Activated naive CD4-positive, alpha-beta T cell treated with anti-CD3 and anti-CD28 coated beads for 36 hours (primary cell): ENCODE results near the gene SEC14L1. TPM values are rescaled to one million over a fixed set of nuclear protein-coding genes. Genes with fewer than 3 reads are reported as not detected.

ENCODE experiments used
- CTCF ChIA-PET: fragments of 350-600 bp; sonication (Branson Sonifier 250); formaldehyde crosslinking; loops from one replicate; lab custom pipeline; 2021; ENCODE audit warnings: antibody characterized with exemption; lab: Charles Lee
- DNase-seq: peaks from one replicate; pipeline ENCODE4 v3.0.0-alpha.2; 2020
- H3K27ac Mint-ChIP-seq: one replicate; pipeline ENCODE4 v1.8.0; 2021; ENCODE audit warnings: mild to moderate bottlenecking, mixed read lengths
- H3K27me3 Mint-ChIP-seq: one replicate; pipeline ENCODE4 v1.8.0; 2021; ENCODE audit warnings: low read depth, mixed read lengths
- H3K36me3 Mint-ChIP-seq: one replicate; pipeline ENCODE4 v1.8.0; 2021; ENCODE audit warnings: low read depth, mixed read lengths
- H3K4me1 Mint-ChIP-seq: one replicate; pipeline ENCODE4 v1.8.0; 2021; ENCODE audit warnings: low read depth, mixed read lengths
- H3K4me3 Mint-ChIP-seq: one replicate; pipeline ENCODE4 v1.8.0; 2021; ENCODE audit warnings: mild to moderate bottlenecking, moderate library complexity, mixed read lengths
- H3K9me3 Mint-ChIP-seq: one replicate; pipeline ENCODE4 v1.8.0; 2021; ENCODE audit warnings: mixed read lengths
- intact Hi-C: fragments of 100-400 bp; cut with micrococcal nuclease; formaldehyde crosslinking; loops from one replicate; pipeline ENCODE4 v1.15.1; 2023
- total RNA-seq, 2 experiments: library from RNA; stranded (reverse); gene quantifications; one replicate each; pipeline ENCODE4 v1.2.3, GENCODE V29; 2021

Gene SEC14L1
- total RNA-seq, 2 experiments from 2014 or later, result 39.6 to 42.5 TPM

GRCh38 chr17:77119668-77120301 lies 21.0 kb upstream of the SEC14L1 start:
- no peaks in the 10 kb centered on the region for H3K9me3 Mint-ChIP-seq
- intact Hi-C loops, result no loop called here
- H3K27me3 Mint-ChIP-seq, result no peaks in the 10 kb centered on the region
- CTCF ChIA-PET, result interaction anchor here (0.6 kb wide), 1 partner anchor 29 kb away, joined by 3 read pairs; no protein-coding TSS in a partner anchor
- H3K4me3 Mint-ChIP-seq, result no peak overlapping the region
- peaks cover 11% of the 10 kb centered on the region for H3K4me1 Mint-ChIP-seq
- no peaks in the 10 kb centered on the region for H3K36me3 Mint-ChIP-seq
- H3K27ac Mint-ChIP-seq, result no peak overlapping the region
- DNase-seq, result no peak

GRCh38 chr17:77120868-77121267 lies 19.9 kb upstream of the SEC14L1 start:
- Mint-ChIP-seq H3K27ac (no peak overlapping the region), H3K36me3 (no peaks in the 10 kb centered on the region), H3K4me3 (no peak overlapping the region), H3K4me1 (peaks cover 11% of the 10 kb centered on the region), H3K27me3 (no peaks in the 10 kb centered on the region), H3K9me3 (no peaks in the 10 kb centered on the region)
- intact Hi-C loops, result no loop called here
- CTCF ChIA-PET, result no interaction called here
- no peak for DNase-seq

GRCh38 chr17:77124192-77124889 lies 16.4 kb upstream of the SEC14L1 start:
- Mint-ChIP-seq H3K9me3 (no peaks in the 10 kb centered on the region), H3K4me3 (no peak overlapping the region), H3K4me1 (peaks cover 27% of the 10 kb centered on the region), H3K27me3 (no peaks in the 10 kb centered on the region), H3K27ac (no peak overlapping the region), H3K36me3 (no peaks in the 10 kb centered on the region)
- no peak for DNase-seq
- intact Hi-C loops, result no loop called here
- CTCF ChIA-PET, result no interaction called here

DNA sequence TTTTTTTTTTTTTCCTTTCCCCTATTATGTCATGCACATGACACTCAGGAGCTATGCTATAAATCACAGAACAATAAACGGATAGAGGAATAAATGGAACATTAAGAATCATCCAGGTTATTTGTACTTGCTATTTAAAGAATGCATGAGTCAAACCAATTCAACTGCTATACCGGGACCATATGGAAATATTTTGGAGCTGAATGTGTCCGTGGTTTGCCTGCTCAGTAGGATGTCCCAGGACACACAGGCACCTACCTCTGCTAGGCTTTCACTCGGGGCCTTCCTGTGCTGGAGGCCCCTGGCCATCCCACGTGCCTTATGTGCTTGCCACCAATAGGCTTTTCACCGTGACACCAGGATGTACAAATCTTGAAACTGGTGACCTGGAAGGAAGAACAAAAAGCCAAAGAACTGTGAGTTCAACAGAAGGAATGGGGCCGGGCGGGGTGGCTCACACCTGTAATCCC lies 15.3 kb upstream of the SEC14L1 start:
- no peaks in the 10 kb centered on the region for H3K36me3 Mint-ChIP-seq
- H3K4me1 Mint-ChIP-seq, result peaks cover 30% of the 10 kb centered on the region
- no peak for DNase-seq
- intact Hi-C loops, result loop anchor here (5.0 kb wide), 1 partner anchor 1602 kb away; no protein-coding TSS in a partner anchor
- no peaks in the 10 kb centered on the region for H3K27me3 Mint-ChIP-seq
- no peaks in the 10 kb centered on the region for H3K9me3 Mint-ChIP-seq
- CTCF ChIA-PET, result interaction anchor here (1.3 kb wide), 1 partner anchor 39 kb away, joined by 4 read pairs; no protein-coding TSS in a partner anchor
- no peak overlapping the region for H3K27ac Mint-ChIP-seq
- no peak overlapping the region for H3K4me3 Mint-ChIP-seq

DNA sequence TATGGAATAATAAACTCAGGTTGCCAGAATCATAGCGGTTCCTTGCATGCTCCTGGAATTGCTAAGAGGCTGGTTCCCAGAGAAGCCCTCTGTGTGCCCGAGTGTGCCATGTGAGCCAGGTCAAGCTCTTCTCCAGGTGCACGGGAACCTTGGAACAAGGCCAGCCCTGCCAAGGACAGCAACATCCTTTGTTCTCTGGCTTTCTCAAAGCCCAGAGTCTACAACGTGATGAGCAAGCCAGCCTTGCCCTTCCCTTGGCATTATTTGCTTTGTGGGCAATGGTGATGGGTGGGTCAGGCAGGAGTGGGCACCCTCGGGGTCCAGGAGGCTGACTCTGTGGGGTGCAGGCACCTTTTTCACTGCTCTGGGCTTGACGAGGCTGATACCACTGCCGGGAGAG lies 14.2 kb upstream of the SEC14L1 start:
- CTCF ChIA-PET, result interaction anchor here (1.3 kb wide), 1 partner anchor 40 kb away, joined by 4 read pairs; no protein-coding TSS in a partner anchor
- H3K4me3 Mint-ChIP-seq, result no peak overlapping the region
- DNase-seq, result no peak
- peaks cover 30% of the 10 kb centered on the region for H3K4me1 Mint-ChIP-seq
- intact Hi-C loops, result loop anchor here (5.0 kb wide), 1 partner anchor 1601 kb away; no protein-coding TSS in a partner anchor
- H3K27me3 Mint-ChIP-seq, result no peaks in the 10 kb centered on the region
- no peaks in the 10 kb centered on the region for H3K36me3 Mint-ChIP-seq
- H3K27ac Mint-ChIP-seq, result no peak overlapping the region
- no peaks in the 10 kb centered on the region for H3K9me3 Mint-ChIP-seq

DNA sequence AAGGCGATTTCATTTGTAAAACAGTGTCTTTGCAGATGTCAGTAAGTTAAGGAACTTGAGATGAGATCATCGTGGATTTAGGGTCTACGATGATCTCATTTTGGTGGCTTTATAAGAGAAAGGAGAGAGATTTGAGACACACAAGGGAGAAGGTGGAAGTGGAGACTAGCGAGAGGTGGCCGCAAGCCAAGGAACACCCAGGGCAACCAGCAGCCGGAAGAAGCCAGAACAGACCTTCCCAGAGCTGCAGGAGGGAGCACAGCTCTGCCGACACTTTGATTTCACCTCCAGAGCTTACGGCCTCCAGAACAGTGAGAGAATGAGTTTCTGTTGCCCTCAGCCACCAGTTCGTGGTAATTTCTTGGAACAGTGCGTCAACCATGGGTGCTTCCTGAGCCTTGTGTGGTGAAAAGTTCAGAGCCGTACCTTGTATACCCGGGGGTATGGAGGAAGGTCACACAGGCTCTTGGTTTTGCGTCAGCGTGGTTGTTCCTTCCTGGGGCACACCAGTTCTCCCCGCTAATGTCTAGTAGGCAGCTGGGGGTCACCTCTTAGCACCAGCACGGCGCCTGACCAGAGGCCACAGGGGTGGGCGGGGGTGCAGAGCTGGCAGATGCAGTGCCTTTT lies 12.9 kb upstream of the SEC14L1 start:
- peak overlapping the region; percentile 90 for H3K27ac Mint-ChIP-seq
- intact Hi-C loops, result loop anchor here (1.0 to 5.0 kb wide), 3 partner anchors 12 to 1599 kb away; partner anchors contain the start of gene SEC14L1
- H3K4me1 Mint-ChIP-seq, result peaks cover 26% of the 10 kb centered on the region
- H3K4me3 Mint-ChIP-seq, result peak overlapping the region; percentile 67
- peak; percentile 83 for DNase-seq
- no peaks in the 10 kb centered on the region for H3K27me3 Mint-ChIP-seq
- CTCF ChIA-PET, result interaction anchor here (1.0 kb wide), 2 partner anchors 32 to 41 kb away, joined by 3 read pairs; no protein-coding TSS in a partner anchor
- no peaks in the 10 kb centered on the region for H3K36me3 Mint-ChIP-seq
- H3K9me3 Mint-ChIP-seq, result no peaks in the 10 kb centered on the region

DNA sequence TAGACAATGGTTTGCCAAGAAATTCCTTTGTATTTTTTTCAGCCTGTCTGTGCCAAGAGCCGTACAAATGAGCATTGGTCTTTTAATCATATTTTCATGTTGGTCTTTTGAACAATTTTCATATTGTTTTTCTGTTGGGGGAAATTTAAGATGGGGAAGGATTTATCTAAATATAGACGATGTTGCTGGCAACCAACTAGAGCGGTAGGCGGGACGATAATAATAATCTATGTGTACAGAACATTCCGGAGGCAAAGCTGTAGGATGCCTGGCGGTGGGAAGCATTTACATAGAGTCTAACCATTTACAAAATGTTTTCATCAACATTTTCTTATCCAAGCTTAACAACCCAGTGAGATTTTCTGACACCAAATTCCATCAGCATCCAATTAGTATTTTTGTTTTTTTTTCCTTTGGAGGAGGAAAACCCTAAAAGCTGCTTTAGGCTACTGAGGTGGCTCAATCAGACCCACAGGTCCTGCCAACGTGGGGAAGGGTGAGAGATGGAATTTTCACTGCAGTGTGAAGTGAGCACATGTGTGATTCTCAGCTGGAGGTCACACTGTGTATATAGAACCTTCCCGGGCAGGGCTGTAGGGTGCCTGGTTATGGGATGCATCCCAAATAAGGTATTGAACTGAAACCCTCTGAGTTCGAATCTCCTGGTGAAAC lies 11.7 kb upstream of the SEC14L1 start:
- intact Hi-C loops, result loop anchor here (1.0 to 5.0 kb wide), 3 partner anchors 11 to 1598 kb away; partner anchors contain the start of gene SEC14L1

GRCh38 chr17:77129568-77130301 lies 11.0 kb upstream of the SEC14L1 start:
- Mint-ChIP-seq H3K4me3 (no peak overlapping the region), H3K27ac (peak overlapping the region; percentile 53), H3K9me3 (no peaks in the 10 kb centered on the region)

More for the DNA sequence above, 11.7 kb upstream of the SEC14L1 start:
- Mint-ChIP-seq H3K9me3 (no peaks in the 10 kb centered on the region), H3K4me3 (no peak overlapping the region), H3K27me3 (no peaks in the 10 kb centered on the region), H3K4me1 (peaks cover 24% of the 10 kb centered on the region), H3K36me3 (no peaks in the 10 kb centered on the region), H3K27ac (peak overlapping the region; percentile 56)
- CTCF ChIA-PET, result interaction anchor here (0.6 to 1.8 kb wide), 4 partner anchors 9 to 146 kb away, joined by 3 to 5 read pairs (median 4); no protein-coding TSS in a partner anchor
- DNase-seq, result no peak

GRCh38 chr17:77130525-77130924 lies 10.2 kb upstream of the SEC14L1 start:
- CTCF ChIA-PET, result interaction anchor here (0.6 to 1.1 kb wide), 2 partner anchors 9 to 34 kb away, joined by 3 to 5 read pairs; no protein-coding TSS in a partner anchor
- intact Hi-C loops, result no loop called here
- Mint-ChIP-seq H3K27ac (no peak overlapping the region), H3K27me3 (no peaks in the 10 kb centered on the region), H3K4me3 (no peak overlapping the region), H3K9me3 (no peaks in the 10 kb centered on the region), H3K4me1 (peaks cover 19% of the 10 kb centered on the region), H3K36me3 (no peaks in the 10 kb centered on the region)
- DNase-seq, result no peak

More at GRCh38 chr17:77129568-77130301, 11.0 kb upstream of the SEC14L1 start:
- DNase-seq, result no peak
- CTCF ChIA-PET, result interaction anchor here (0.6 to 1.8 kb wide), 4 partner anchors 8 to 42 kb away, joined by 3 to 5 read pairs (median 4); no protein-coding TSS in a partner anchor
- peaks cover 19% of the 10 kb centered on the region for H3K4me1 Mint-ChIP-seq
- intact Hi-C loops, result loop anchor here (2.0 to 5.0 kb wide), 2 partner anchors 33 to 1598 kb away; no protein-coding TSS in a partner anchor
- no peaks in the 10 kb centered on the region for H3K27me3 Mint-ChIP-seq
- no peaks in the 10 kb centered on the region for H3K36me3 Mint-ChIP-seq

DNA sequence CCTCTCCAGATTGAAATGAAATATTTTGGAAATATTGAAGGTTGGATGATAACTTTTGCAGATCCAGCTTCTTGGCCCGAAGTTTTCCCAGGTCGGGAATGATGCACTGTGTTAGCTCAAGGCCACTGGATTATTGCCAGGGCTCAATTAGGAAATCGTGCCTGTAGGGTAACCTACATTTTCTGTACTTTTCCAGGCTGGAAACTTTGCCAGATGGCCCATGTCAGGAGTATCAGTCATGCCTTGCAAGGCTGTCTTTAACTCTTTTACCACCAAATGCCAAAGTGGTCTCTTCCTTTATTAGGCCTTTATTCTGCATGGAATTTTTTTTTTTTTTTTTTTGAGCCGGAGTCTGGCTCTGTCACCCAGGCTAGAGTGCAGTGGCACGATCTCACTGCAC lies 8.9 kb upstream of the SEC14L1 start:
- Mint-ChIP-seq H3K27ac (no peak overlapping the region), H3K36me3 (peaks cover 1% of the 10 kb centered on the region), H3K4me3 (no peak overlapping the region), H3K9me3 (no peaks in the 10 kb centered on the region), H3K27me3 (no peaks in the 10 kb centered on the region), H3K4me1 (peaks cover 26% of the 10 kb centered on the region)
- intact Hi-C loops, result no loop called here
- CTCF ChIA-PET, result no interaction called here
- no peak for DNase-seq

DNA sequence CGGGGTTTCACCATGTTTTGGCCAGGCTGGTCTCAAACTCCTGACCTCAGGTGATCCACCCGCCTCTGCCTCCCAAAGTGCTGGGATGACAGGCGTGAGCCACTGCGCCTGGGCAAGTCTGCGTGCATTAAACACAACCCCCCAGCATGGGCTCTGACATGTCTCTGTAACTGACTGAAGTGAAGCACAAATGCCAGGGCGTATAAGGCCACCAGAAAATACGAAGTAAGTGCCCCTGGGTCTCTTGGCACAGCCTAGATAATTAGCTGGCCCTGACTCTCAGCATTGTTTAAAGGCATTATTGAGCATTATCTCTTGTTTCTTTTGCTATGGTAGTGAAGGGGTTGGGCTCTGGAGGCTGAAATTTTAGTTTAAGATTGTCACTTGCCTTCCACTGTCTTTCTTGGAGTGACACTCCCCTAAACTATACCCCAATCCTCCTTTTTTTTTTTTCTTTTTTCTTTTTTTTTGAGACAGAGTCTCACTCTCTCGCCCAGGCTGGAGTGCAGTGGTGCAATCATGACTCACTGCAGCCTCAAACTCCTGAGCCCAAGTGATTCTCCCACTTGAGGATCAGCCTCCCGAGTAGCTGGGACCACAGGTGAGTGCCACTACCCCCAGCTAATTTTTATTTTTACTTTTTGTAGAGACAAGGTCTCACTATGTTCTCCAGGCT lies 8.2 kb upstream of the SEC14L1 start:
- no peak for DNase-seq
- Mint-ChIP-seq H3K4me1 (peaks cover 27% of the 10 kb centered on the region), H3K4me3 (no peak overlapping the region), H3K27ac (no peak overlapping the region), H3K36me3 (peaks cover 3% of the 10 kb centered on the region), H3K27me3 (no peaks in the 10 kb centered on the region), H3K9me3 (peaks cover 5% of the 10 kb centered on the region)
- CTCF ChIA-PET, result no interaction called here
- intact Hi-C loops, result no loop called here
